Activated CD4-positive, alpha-beta T cell treated with anti-CD3 and anti-CD28 coated beads, Interleukin-2, amount 50 U/mL, for 4 hours (primary cell): ENCODE measurements around the gene ADGRG2.
"Not testable (repeated sequence)": the region's sequence is repeated elsewhere in the genome, so short reads cannot be mapped to it uniquely, and the experiment has no call there.

Experiments
- DNase-seq, 2 experiments: peaks; one replicate each; pipeline ENCODE4 v3.0.0-alpha.2; 2020

Gene ADGRG2

GRCh38 chrX:18995221-18995620 is 127.0 kb downstream of the ADGRG2 start:
- no peak for DNase-seq

- no peak for DNase-seq
Measured at GRCh38 chrX:18994713-18995112, 127.6 kb downstream of the ADGRG2 start.

- no peak for DNase-seq
Measured at GRCh38 chrX:18992829-18993228, 129.4 kb downstream of the ADGRG2 start.

DNA sequence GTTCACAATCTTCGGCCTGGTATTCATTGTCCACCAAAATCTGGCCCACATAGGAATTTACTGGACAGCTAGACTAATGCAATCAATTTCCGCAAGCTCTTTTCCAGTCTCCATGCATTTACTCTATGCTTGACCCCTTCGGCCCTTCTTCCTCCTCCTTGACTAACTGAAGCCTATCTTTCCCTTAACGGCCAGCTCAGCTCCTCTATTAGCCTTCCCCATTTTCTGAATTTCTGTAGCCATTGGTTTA is 137.2 kb downstream of the ADGRG2 start:
- no peak for DNase-seq

- DNase-seq: peak; percentile 83 to 84
Measured at GRCh38 chrX:18984381-18985185, 137.7 kb downstream of the ADGRG2 start.

DNA sequence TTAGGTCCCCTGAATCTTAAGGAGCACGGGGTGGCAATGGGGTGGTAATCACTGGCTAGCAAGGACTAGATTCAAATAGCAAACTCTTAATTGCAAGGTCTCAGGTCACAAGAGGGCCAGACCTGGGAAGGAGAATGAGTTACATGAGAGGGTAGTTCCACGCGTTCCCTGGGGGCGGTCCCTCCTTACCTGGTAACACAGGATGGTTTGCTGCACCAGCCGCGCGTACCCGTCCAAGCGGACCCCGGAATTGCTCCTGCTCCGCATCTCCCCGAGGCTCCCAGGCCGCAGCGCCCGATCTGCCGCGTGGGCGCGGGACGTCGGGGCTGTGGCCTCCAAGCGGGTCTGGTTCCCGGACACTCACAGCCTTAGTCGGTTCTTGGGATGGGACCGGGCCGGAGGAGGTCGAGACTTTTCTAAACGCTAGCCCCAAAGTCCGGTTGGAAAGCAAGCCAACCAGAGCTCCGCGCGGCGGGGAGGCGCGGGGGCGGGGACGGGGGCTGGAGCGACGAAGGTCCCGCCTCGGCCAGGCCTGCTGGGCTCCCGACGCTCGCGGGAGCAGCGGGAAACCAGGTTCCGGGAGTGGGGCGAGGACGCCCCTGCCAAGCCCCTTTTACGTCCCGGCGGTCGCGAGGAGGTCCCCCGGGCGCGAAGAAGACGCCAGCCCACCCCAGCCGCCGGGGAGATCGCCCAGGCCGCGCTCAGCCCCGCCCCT is 138.4 kb downstream of the ADGRG2 start, which contains the start of gene PHKA2:
TSS of gene PHKA2 (minus strand) at position 449 of the 715 bp plus-strand sequence. CDS start at position 267, 182 bp downstream.
- DNase-seq: peak; percentile 1 to 4

GRCh38 chrX:18981124-18981807 is 141.0 kb downstream of the ADGRG2 start:
- no peak for DNase-seq

DNA sequence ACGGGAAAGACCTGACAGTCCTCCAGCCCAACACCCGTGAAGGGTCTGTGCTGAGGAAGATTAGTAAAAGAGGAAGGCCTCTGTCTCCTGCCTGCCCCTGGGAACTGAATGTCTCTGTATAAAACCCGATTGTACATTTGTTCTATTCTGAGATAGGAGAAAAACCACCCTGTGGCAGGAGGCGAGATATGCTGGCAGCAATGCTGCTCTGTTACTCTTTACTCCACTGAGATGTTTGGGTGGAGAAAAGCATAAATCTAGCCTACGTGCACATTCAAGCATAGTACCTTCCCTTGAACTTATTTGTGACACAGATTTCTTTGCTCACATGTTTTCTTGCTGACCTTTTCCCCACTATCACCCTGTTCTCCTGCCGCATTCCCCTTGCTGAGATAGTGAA is 142.0 kb downstream of the ADGRG2 start:
- DNase-seq: not testable (repeated sequence)

DNA sequence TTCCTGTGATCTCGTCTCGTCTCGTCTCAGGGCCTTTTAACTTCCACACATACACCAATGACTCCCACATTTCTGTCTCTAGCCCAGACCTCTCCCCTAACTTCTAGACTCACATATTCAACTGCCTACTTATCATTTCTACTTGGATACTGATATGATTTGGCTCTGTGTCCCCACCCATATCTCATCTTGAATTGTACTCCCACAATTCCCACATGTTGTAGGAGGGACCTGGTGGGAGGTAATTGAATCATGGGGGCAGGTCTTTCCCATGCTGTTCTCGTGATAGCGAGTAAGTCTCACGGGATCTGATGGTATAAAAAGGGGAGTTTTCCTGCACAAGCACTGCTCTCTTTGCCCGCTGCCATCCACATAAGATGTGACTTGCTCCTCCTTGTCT is 147.3 kb downstream of the ADGRG2 start:
- no peak for DNase-seq

DNA sequence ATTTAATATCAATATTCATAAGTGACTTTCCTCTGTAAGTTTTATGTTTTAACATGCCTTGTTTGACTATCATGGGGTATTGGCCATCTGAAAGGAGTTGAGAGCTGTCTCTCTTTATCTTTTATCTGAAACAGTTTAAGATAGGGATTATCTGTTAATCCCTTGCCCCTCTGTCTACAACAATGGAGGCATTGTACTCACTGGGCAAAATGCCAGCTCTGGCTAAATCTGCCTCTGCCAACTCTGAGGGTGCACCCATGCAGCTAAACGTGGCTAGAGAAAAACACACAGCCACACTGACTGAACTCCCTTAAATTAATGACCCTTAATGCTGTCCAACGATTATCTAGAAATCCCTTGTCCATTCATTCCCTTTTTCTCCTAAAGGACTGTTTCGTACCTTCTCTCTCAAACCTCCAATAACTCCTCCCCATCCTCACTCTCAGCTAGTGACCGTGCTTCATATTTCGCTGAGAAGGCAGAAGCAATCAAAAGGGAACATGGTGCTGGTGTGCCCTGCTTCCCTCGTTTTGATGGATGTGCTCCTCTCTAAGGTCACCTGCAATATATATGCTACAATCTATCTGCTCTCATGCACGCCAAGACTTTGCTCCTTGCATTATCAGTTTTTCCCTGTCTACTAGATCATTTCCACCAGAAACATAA is 148.6 kb downstream of the ADGRG2 start:
- no peak for DNase-seq

DNA sequence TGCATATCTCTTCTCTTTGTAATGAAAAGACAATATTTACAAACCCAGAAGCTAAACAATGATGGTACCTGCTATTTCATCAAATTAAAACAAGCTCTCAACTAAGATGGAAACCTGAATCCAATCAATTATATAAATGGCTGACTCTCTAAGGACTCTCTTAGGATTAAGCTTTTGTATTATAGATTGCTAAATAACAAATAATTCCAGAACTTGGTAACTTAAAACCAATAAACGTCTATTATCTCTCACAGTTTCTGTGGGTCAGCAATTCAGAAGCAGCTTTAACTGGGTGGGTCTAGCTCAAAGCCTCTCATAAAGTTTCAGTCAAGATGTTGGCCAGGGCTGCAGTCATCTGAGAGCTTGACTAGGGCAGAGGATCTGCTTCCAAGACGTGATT is 150.8 kb downstream of the ADGRG2 start:
- no peak for DNase-seq

DNA sequence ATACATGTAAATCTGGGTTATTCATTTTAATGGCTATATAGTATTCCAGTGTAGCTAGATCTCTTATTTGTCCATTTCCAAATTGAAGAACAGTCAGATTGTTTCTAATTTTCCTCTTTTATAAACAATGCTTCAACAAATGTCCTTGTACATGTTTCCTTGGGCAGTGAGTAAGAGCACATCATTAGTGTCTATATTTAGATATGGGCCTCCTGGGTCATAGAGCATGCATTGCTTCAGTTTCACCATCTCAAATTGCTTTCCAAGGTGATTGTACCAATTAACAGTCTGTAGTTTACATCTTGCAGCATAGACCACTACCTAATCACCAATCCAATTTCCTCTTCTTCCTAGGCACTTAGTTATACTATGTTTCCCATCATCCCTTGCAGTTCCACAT is 151.8 kb downstream of the ADGRG2 start:
- no peak for DNase-seq

GRCh38 chrX:18966624-18967023 is 155.6 kb downstream of the ADGRG2 start:
- DNase-seq: no peak

GRCh38 chrX:18964901-18965300 is 157.4 kb downstream of the ADGRG2 start:
- DNase-seq: no peak

DNA sequence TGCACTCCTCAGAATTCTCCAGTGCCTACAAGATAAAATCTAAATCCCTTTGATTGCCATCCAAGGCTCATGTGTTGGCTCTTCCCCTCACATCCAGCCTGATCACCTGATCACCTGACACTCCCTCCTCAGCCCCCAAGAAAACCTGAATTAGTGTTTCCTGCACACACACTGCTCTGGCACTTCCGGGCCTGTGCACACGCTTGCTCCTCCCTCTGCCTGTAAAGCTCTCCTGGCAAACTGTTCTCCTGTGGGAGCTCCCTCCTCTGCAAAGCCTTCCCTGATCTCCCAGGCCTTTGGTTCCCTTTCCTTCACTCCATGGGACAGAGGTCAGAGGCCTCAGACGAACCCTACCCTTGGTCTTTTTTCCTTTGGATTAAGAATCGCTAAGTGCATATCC is 158.2 kb downstream of the ADGRG2 start:
- DNase-seq: no peak

GRCh38 chrX:18962329-18962728 is 159.9 kb downstream of the ADGRG2 start:
- DNase-seq: no peak

DNA sequence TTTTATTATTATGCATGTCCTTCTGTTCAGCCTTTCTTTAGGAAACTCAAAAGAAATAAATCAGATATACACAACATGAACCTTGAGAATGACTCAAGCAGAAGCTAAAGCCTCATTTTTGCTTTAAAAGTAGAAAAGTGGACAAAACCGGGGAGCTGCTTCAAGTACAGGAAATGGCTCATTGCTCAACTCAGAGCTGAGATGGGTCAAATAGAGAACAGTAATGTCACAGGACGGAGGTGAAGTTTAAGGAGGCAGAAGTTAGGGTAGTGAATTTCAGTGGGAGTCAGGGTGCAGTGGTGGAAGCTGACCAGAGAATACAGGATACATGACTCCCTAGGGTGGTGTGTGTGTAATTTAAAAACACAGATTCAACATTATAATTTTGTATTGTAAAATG is 160.6 kb downstream of the ADGRG2 start:
- no peak for DNase-seq

GRCh38 chrX:18956303-18957032 is 165.8 kb downstream of the ADGRG2 start:
- no peak for DNase-seq

- no peak for DNase-seq
Measured at GRCh38 chrX:18955676-18956075, 166.6 kb downstream of the ADGRG2 start.

GRCh38 chrX:18951032-18951431 is 171.2 kb downstream of the ADGRG2 start:
- DNase-seq: no peak

- DNase-seq: no peak
Measured at GRCh38 chrX:18949944-18950301, 172.3 kb downstream of the ADGRG2 start.

GRCh38 chrX:18949291-18949943 is 172.9 kb downstream of the ADGRG2 start:
- no peak for DNase-seq
